Fibroblast of villous mesenchyme (primary cell): ENCODE results near the gene GTF2A1. TPM values are rescaled to one million over a fixed set of nuclear protein-coding genes. Genes with fewer than 3 reads are reported as not detected.

Experiments
- DNase-seq: peaks from one replicate; pipeline ENCODE4 v3.0.0-alpha.2; 2010; ENCODE audit warnings: low read depth
- H3K4me3 ChIP-seq: 2 replicates; pipeline ENCODE4 v1.5.1; 2011; ENCODE audit warnings: low read depth, mild to moderate bottlenecking, low read length
- total RNA-seq: library from RNA; depleted of rRNA; stranded (reverse); fragments of >200 nt; gene quantifications from 2 replicates; pipeline ENCODE4 v1.2.3, GENCODE V29; 2012
- TF ChIP-seq, protein P1 (sequence below): IDR thresholded peaks from 2 replicates; pipeline ENCODE4 v1.5.1; 2012; ENCODE audit warnings: low read depth, mild to moderate bottlenecking, low read length; ENCODE audit not compliant: insufficient read depth

GTF2A1 gene
- total RNA-seq, 1 donor, result 28.9 TPM

DNA sequence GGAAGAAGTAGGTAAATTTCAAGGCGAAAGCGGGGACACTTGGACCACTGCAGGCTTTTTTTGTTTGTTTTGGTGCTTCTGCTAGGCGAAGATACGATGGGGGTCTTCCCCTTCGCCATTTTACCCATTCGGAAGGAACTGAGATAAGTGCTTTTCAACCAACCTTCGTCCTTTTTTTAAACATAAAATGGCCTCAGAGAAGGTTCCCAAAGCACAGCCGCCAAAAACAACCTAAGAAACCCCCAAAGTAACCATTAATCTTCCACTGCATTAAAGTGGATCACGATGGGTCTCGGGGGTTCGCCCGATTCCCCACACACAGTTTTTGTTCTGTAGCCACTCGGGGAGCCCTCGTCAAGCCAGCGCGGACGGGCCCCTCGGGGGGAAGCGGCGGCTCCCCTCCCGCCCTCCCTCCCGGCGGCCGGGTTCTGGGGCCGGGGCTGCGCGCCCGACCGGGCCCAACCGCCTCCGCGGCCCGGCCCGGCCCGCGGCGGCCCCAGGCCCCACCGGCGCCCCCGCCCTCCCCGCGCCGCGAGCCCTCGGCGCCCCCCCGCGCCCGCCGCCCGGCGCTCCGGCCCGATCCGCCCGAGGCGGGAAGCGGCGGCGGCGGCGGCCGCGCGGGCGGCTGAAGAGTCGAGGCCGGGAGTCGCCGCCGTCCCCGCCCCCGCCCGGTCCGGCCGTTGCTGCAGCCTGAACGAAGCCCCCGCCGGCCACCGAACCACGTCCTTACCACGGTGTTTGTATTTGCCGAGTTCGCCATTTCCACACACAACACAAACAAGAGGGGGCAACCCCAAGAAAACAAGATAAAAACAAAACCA, 790 bp downstream of the GTF2A1 start:
- H3K4me3 ChIP-seq, result peak overlapping the region; percentile 94
- TF ChIP-seq, protein P1, sequence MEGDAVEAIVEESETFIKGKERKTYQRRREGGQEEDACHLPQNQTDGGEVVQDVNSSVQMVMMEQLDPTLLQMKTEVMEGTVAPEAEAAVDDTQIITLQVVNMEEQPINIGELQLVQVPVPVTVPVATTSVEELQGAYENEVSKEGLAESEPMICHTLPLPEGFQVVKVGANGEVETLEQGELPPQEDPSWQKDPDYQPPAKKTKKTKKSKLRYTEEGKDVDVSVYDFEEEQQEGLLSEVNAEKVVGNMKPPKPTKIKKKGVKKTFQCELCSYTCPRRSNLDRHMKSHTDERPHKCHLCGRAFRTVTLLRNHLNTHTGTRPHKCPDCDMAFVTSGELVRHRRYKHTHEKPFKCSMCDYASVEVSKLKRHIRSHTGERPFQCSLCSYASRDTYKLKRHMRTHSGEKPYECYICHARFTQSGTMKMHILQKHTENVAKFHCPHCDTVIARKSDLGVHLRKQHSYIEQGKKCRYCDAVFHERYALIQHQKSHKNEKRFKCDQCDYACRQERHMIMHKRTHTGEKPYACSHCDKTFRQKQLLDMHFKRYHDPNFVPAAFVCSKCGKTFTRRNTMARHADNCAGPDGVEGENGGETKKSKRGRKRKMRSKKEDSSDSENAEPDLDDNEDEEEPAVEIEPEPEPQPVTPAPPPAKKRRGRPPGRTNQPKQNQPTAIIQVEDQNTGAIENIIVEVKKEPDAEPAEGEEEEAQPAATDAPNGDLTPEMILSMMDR, result no peak
- peak; percentile 23 for DNase-seq

DNA sequence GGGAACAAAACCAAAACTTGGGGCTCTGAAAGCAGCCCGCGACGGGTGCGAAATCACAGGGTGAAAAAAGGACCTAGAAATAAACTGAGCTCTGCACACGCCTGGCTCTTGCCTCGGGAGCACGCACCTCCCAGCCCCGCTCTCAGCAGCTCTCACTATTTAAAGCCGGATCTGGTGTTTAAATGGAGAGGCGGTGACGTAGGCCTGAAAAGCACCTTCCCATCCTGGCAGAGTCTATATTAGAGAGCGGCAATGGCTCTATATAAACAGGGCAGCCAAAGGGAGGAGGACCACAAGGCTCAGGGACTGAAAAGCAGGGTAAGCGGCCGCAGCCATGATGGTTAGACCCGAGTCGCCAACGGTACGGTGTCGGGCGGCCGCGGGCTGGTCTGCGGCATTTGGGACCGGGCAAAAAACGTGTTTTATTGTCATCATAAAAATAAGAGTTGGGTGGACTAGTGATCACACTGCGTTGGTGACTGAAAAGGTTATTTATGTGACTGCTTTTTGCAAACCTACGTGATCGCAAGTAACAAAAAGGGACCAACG, 1.5 kb downstream of the GTF2A1 start:
- TF ChIP-seq, protein P1, result no peak
- DNase-seq, result peak; percentile 99
- peak overlapping the region; percentile 92 for H3K4me3 ChIP-seq

DNA sequence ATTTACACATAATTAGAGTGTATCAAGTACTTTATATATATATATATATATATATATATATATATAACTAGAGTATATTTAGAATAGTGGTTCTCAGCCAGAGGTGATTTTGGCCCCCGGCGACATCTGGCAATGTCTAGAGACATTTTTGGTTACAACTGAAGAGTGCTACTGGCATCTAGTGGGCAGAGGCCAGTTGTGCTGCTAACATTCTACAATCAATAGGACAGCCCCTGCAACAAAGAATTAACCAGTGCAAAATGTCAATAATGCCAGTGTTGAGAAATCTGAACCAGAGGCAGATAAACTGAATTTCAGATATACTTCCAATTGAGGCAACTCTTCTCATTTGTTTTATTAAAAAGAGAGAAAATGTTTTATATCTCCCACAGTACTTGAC, 8.9 kb downstream of the GTF2A1 start:
- no peak overlapping the region for H3K4me3 ChIP-seq
- TF ChIP-seq, protein P1, result peak; percentile 50
- DNase-seq, result peak; percentile 23

DNA sequence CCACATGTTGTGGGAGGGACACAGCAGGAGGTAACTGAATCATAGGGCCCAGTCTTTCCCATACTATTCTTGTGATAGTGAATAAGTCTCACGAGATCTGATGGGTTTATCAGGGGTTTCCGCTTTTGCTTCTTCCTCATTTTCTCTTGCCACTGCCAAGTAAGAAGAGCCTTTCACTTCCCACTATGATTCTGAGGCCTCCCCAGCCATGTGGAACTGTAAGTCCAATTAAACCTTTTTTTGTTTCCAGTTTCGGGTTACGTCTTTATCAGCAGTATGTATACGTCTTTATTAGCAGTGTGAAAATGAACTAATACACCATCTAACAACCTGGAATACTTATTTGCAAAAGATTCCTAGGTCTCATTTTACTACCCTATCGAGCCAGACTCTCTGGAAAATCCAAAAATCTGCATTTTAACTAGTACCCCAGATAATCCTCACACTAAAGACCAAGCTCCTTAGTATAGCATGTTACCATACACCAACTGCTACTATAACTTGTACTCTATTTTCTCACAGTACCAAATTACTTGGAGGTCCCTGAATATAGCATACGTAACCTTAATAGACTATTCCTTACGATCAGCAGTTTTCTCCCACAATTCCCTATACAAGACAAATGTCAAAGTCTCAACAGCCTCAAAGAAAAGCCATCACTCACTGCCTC, 11.5 kb downstream of the GTF2A1 start:
- no peak for DNase-seq
- TF ChIP-seq, protein P1, result no peak

DNA sequence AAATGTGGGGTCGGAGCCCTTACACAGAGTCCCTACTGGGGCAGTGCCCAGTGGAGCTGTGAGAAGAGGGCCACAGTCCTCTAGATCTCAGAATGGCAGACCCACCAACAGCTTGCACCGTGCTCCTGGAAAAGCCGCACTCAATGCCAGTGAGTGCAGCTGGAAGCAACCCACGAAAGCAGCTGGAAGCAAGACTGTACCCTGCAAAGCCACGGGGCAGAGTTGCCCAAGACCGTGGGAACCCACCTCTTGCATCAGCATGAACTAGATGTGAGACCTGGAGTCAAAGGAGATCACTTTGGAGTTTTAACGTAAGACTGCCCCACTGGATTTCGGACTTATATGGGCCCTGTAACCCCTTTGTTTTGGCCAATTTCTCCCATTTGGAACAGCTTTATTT, 12.3 kb downstream of the GTF2A1 start:
- no peak overlapping the region for H3K4me3 ChIP-seq
- TF ChIP-seq, protein P1, result no peak
- DNase-seq, result peak; percentile 44

More for the DNA sequence above, 11.5 kb downstream of the GTF2A1 start:
- no peak overlapping the region for H3K4me3 ChIP-seq

DNA sequence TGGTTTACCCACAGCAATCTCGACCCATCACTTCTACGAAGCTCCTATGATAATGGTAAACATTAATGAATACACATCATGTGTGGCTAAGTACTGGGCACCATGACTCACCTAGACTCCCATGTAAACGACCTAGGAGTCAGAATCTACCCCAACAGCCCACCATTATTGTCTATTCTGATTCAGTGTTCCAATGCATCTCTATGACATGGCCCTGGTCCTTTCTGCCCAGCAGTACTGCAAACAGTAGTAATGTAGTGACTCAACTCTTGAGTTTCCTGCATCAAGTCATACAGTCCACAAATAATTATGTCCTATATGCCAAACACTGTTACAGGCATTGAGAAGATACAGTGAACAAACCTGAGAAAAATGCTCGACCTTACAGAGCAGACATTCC, 14.6 kb downstream of the GTF2A1 start:
- TF ChIP-seq, protein P1, result no peak
- no peak for DNase-seq
- no peak overlapping the region for H3K4me3 ChIP-seq
